ENCODE measurements around the gene MTCL1.

MTCL1 gene

DNA sequence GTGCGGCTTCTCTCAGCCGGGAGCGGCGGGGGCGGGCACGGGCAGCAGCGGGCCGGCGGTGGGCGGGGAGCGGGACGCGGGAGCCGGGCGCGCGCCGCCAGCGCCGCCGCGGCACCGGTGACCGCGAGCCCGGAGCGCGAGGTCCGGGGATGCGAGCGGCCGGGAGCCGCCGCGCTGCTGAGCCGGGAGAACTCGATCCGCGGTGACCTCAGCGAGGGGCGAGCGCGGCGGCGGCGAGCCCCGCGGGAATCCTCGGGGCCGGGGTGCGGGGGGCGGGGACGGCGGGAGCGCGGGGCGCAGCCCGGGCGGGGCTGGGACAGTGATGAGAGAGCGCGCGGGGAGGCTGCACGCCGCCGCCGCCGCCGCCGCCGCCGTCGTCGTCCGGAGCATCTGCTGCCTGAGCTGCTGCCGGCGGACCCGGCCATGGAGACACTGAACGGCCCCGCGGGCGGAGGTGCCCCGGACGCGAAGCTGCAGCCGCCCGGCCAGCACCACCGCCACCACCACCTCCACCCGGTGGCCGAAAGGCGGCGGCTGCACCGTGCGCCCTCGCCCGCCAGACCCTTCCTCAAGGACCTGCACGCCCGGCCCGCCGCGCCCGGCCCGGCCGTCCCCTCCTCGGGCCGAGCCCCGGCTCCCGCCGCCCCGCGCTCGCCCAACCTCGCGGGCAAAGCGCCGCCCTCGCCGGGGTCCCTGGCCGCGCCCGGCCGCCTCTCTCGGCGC lies at the start of gene MTCL1:
Gene MTCL1, plus strand, starts transcription at position 319 of the 723 bp plus-strand sequence. Its CDS starts 105 bp downstream, at position 424.
- DNase-seq = peak; percentile 51

DNA sequence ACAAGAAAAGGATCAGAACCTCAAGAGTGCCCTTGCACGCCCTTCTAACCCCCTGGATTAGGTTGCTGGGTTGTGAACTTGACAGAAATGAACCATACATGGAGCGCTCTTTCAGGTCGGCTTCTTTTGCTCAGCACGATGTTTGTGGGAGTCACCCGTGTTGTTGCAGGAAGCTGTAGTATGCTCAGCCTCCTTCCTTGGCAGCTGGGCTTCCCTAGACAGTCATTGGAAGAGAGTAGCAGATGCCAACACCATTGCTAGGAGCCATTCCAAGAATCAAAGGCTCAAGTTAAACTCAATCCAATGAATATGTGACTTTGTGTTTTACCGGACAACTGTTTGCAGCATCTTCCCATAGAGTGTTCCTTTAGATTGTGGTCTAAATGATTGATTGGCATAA lies 49.1 kb upstream of the MTCL1 start:
- DNase-seq = no peak

DNA sequence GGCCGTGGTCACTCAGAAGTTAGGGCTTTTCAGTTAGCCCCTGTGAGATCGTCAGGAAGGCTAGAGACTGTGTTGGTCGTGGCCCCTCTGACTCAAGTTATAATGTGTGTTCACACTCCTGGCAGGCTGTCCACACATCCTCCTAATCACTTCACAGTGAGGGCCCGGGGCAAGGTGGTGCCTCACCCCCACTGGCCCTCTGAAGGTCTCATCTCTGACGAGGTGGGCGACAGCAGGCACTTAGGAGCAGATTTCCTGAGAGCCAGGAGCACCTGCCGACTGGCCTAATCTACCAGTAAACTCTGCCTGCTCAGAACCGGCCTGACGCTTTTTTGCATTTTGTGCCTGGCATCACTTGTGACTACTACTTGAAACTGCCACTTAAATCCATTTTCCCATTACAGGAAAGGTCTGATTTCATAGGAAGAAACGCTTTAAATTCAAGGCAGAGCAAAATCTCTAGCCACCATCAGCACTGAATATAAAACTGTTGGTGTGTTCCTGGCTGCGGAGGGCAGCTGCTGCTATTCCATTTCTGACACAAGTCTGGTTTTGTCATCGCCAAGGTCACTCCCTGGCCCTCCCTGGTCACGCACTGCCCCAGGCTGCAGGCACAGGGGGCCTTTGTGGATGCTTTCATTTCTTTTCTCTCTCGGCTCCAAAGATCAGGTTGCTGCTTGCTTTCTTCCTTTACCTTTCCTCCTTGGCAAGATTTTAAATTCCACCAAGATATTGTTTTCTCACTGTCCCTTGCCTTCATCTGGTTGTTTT lies 48.1 kb upstream of the MTCL1 start:
- no peak for DNase-seq

DNA sequence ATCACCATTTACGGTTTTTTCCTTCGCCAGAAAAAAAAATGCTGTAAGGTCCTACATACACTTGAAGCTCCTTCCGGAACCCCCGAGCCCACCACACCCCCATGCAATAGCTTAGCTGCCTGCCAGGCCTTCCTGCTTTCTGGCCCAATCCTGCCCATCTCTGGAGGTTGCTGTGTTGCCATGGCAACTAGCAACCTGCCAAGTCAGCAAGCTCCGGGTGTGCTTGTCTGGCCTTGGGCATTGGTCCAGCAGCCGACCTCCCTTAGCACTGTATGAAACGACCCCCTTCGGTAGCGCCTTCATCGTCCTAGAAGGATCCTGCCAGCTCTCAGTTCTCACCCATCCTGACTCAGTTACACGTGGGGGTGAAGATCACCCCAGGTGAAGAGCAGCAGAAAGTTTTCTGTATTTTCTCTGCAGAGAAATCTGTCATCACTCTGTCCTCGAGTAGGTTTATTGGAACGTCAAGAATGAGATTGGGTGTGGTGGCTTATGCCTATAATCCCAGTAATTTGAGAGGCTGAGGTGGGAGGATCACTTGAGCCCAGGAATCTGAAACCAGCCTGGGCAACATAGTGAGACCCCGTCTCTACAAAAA lies 47.4 kb upstream of the MTCL1 start:
- no peak for DNase-seq

DNA sequence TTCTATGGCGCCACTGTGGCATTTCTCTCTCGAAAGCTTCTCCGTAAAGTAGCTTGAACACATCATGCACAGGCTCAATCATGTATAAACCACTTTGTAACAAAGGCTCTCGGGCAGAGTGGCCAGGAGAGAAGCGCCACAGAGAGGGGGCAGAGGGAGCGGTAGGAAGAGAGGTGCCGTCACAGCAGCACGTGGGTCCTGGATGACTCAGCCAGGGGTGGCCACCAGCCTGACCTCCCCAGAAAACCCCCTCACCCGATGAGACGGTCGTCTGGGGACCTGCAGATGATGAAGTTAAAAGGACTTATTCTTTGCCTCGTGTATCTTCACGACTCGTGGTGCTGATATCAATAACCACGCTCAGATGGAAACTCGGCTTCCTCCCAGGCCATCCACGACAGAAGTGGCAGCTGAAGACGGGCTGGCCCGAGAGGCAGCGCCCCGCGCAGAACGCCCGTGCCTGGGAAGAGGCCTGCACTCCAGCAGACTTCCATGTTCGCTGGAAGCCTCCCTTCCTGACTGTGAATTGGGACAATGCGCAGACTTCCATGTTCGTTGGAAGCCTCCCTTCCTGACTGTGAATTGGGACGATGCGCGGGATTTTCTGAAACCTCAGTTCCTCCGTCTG lies 46.4 kb upstream of the MTCL1 start:
- no peak for DNase-seq

DNA sequence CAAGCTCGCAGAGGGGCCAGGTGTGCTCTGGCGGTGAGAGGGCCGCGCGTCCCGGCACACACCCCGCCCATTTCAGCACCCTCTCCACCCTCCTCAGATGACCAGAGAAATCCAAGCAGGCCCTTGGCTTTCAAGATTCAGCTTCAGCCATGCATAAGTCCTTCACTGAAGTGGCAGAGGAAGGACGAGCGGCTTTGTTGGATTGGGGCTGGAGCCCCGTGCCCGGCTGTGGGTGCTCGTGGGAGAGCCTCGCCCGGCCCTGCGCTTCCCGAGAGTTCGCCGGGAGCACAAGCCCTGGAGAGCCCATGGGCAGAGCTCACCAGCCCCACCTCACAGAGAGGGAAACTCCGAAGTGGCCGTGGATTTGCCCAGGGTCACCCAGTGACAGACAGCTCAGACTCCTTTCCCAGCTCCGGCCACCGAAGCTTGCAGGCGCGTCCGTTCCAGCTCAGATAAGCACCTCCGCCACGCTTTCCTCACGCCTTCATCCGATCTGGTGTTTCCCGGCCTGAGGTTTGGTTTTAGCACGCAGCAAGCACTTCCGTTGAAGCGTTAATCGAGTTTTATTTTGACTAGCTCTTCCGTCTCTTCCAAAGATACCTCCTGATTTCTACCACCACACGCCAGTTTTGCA lies 45.6 kb upstream of the MTCL1 start:
- no peak for DNase-seq

DNA sequence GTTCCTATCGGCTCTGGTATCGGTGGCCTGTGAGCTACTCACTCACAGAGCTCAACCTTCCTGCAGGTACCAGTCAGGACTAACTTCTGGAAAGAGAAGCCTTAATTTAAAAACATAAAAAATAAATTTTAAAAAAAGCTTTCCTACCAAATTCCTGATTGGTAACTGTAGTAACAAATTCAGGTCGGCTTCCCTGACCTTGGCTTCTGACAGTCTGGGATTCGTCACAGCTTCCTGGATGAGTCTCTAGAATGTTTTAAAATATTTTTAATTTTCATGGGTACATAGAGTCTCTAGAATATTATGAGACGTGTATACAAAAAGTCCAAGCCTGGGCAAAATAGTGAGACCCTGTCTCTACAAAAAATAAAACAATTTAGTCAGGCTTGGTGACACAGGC lies 45.0 kb upstream of the MTCL1 start:
- DNase-seq = no peak

DNA sequence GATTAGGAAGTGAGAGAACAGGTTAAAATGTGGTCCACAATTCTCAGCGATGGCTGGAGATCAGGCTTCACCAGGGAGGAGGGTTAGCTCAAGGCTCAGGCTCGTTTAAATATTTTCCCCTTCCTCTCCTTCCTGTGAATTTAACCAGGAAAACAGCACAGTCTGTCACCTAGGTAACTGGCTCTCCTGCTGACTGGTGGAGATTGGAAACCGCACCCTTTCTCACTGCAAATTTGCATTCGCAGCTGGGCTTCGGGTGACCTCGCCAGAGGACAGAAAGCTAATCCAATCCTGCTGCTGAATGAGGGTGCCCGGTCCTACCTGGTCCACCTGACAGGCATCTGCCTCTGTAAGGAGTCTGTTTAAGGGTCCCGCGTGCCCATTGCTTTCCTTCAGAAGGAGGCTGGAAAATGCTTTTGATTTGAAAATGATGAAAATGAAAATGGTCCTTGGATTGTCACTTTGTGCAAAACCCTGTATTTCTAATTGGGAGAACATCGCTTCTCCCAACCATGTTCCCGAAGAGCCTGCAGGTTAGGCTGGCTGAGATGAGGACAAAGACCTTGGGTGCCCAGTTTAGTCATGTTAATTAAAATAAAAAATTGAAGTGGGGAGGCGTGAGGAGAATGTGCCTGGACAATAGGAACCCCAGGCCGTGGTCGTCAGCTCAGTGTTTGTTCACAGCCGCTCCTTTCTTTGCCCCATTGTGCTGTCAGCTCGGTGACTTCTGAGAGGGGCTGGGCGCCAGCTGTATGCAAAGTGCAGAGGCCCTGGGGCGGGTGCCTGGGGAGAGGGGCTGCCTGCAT lies 43.4 kb upstream of the MTCL1 start:
- no peak for DNase-seq

DNA sequence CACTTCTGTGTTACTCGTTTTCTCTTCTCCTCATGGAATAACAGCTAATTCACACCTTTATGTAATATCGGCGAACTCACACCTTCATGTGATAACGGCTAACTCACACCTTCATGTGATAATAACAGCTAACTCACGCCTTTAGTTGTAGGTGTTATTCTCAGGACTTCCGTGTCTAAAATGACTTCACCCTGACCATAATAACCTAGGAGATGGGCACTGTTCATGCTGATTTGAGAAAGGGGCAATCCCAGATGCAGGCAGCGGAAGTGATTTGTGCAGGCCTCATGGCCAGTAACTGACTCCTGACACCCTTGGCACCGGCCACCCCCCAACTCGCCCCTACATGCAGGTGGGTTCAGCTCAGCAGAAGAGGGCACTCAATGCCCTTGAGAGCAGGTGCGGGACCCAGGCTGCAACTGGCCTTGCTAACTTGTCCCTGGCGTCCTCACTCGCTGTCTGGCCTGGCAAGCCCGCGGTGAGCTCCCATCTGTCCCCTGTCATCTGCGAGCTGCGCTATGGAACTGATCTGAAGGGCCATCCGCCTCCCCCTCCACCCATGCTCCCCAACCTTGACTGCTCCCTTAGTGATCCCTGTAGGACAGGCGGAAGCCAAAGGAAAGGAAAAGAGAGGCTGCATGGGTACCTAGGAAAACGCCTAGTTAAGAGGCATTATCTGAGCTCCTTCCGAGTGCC lies 42.6 kb upstream of the MTCL1 start:
- no peak for DNase-seq

DNA sequence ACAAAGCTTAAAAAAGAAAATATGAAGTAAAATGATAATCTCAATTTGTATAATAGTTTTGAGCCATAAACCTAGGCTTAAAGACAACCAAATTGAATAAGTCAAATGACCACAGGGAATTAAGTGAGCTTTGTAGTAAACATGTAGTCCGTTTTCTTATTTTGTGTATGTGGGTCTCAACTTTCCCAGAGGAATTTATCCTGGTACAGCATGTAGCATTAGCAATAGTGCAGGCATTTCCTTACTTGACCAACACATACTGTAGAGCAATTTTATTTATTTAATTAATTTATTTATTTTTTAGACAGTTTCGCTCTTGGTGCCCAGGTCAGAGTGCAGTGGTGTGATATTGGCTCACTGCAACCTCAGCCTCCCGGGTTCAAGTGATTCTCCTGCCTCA lies 37.5 kb upstream of the MTCL1 start:
- no peak for DNase-seq

DNA sequence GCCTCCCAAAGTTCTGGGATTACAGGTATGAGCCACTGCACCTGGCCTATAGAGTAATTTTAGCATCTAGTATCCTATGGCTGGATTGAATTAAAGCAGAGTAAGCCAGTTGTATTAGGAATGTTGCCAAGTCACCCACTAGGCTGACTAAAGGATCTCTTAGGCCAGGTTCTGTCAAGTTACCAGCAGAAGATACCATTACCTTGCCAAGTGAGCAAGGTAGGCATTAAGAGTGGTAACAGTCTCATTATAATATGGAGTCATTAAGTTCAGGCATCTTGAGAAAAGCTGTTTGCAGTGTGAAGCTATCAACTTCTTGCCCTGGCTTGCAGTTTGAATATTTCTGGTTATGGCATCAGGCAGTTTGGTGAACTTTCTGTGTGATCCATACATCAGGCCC lies 37.0 kb upstream of the MTCL1 start:
- no peak for DNase-seq

DNA sequence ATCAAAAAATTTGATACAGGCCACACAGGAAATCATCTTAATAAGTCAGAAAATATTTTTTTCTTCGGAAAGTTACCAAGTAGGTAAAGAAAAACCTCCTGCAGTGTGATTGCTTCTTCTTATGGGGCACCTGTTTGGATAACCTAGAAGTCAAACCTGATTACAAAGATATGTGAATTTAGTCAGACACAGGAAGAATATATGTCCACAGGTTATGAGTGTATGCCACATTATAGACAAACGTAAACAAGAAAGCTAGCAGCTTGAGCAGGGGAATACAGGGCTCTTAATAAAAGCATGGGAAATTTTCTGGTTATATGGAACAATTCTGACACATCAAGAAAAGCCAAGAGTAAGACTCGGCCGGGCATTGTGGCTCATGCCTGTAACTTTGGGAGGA lies 35.8 kb upstream of the MTCL1 start:
- DNase-seq = no peak

DNA sequence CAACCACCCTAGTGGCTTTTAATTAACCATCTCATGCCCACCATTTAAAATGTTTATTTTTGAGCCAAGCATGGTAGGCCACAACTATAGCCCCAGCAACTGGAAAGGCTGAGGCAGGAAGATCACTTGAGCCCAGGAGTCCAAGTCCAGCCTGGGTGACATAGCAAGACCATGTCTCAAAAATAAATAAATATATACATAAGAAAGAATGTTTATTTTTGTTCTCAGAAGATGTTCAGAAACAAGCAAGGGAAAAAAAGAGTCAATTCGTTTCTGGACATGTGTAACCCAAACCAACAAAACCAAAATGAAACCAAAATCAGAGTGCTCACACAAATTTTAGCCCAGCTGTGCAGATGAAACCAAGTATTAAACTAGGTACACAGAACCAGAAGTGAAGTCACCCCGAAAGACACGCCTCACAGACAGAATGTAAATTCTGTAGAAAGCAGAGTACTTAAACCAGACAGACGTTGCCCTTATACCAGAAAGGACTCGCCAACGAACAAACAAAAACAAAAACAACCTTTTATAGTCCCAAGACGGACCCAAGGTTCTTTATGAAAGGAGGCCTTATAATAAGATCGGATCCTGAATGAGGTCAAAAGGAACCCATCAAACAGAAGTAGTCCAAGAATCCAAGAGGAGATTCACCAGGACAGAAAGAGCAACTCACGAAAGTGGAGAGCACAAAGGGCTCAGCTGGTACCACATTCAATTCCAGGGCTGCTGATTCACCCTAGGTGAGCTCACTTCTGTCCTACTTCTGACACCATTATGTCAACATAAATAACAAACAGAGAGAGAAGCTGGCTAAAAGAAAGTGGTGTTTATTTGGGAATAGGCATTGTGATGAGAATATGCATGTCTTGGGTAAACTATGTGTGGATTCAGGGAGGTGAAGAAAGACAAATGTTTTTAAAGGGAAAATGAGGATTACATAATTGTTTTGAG lies 31.8 kb upstream of the MTCL1 start:
- no peak for DNase-seq

DNA sequence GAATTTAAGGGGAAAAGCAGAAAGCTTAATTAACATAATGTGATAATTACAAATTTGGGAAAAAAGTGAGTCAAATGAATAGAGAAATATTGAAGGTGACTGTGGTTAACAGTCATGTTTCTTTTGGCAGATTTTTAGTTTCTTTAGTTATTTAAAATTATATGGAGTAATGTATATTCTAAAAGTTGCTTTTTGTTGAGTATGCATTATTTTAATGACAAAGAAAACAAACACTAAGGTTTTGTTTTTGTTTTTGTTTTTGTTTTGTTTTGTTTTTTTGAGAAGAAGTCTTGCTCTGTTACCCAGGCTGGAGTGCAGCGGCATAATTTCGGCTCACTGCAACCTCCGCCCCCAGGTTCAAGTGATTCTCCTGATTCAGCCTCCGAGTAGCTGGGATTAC lies 30.3 kb upstream of the MTCL1 start:
- DNase-seq = no peak

DNA sequence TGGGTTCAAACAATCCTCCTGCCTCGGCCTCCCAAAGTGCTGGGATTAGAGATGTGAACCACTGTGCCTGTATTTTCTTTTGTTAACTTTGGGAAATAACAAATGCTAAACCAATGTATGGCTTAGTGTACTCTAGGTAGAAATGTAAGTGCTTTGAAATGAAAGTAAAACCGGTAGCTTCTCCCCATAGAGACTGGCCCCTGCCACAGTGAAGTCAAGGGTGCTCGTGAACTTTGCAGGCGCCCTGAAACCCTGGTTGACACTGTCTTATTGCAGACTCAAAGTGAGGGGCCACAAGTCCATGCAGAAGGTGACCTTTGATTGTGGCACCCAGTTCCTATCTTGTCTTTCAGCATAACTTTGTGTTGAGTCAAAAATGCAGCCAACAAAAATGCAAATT lies 24.2 kb upstream of the MTCL1 start:
- no peak for DNase-seq

DNA sequence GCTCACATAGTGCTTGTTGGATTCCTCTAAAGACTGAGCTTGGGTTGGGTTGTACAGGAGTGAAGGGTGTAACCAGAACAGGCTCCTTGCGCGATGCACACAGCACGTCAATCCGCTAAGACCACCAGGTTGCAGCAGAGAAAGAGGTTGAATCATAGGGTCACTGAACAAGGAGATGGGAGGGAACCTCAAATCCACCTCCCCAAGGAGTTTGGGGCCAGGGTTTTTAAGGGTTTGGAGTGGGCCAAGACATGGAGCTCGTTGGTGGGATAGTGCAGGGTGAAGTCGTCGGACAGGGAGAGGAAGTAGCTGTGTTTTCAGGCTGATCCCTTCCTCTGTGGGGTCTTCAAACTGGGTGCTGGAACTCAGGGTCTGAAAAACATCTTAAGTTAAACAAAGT lies 20.8 kb upstream of the MTCL1 start:
- DNase-seq = no peak

DNA sequence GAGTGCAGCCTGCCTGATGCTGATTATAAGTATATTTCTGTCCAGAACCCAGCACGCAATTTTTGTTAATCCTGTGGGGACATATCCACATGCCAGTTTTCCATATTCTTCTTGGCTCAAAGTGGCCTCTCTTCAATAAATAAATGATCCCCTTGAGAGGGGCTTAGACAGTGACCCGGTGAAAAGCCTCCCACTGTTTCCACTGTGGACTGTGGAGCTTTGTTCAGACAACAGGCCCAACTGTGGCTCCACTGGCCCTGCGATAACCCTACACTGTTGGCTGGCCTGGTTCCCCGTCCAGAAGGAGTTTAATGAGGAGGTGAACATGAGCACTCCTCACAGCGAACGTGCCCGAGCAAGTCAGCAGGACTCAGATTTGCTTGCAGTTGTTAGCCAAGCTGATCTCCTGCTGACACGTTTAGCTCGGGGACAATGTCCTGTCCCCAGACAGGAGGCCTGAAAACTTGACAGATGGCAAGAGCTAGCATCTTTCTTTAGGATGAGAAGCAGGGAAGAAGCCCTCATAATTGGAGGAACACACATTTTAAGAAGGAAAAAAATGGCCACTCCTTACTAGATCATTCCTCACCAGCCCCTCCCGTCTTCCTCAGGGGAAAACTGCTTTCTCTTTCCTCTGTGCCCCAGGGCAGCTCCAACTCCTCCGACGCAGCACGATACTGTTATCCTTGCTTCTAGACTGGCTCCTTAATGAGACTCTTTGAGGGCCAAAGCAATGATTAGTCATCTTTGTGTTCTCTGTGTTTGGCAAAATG lies 20.0 kb upstream of the MTCL1 start:
- no peak for DNase-seq

DNA sequence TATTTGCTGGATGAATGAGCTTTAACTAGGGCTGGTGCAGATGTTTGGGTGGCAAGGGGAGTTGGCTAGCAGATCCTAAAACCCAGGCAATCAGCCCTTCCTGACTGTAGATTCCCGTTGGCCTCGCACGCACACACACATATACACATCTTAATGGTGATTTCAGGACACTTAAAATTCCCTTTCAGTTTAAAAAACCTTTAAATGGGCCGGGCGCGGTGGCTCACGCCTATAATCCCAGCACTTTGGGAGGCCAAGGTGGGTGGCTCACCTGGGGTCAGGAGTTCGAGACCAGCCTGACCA lies 19.5 kb upstream of the MTCL1 start:
- DNase-seq = no peak

DNA sequence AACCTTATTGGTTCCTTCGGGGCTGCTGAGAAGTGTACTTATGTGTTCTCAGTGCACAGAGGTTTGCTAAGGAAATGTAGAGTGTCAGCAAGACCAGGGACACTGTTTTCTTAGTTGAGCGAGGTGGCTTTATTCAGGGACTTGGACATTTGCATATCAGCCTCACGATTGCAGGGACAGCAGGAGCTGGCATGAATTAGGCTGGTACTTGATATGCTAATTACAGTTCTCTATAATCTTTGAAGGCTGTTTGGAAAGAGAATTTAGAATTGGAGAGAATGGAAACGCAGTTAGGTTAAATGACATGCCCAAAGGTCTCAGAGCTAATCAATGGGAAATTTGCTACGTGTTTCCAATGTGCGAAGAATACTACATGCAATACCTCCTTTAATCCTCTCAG lies 18.7 kb upstream of the MTCL1 start:
- DNase-seq = no peak

DNA sequence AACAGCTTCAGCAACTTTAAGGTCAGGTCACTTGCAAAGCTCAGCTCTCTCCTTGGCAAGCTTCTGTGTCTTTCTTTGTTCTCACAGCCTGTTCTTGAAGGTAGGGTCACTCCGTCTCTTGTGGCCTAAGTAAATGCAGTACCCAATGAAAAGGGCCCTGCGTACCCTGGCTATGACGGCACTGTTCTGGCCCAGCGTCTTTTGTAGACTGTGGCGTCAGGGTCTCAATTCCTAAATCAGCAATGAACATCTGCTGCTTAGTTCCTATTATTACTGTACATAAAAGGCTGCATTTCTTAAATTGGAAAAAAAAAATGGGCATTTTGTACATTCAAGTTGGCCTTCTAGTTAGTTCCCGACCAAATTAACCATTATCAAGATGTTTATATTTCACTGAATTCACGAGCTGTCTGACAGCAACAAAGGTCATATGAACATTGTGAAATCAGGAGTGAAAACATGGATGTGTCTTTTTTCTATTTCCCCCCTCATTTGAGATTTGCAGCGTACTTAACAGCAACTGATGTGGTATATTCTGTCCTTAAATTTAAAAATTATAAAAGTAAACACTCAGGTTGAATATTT lies 17.0 kb upstream of the MTCL1 start:
- DNase-seq = no peak
